ENCODE measurements around the gene NDUFA6.
"Not testable (repeated sequence)": the region's sequence is repeated elsewhere in the genome, so short reads cannot be mapped to it uniquely, and the experiment has no call there.

The NDUFA6 gene

DNA sequence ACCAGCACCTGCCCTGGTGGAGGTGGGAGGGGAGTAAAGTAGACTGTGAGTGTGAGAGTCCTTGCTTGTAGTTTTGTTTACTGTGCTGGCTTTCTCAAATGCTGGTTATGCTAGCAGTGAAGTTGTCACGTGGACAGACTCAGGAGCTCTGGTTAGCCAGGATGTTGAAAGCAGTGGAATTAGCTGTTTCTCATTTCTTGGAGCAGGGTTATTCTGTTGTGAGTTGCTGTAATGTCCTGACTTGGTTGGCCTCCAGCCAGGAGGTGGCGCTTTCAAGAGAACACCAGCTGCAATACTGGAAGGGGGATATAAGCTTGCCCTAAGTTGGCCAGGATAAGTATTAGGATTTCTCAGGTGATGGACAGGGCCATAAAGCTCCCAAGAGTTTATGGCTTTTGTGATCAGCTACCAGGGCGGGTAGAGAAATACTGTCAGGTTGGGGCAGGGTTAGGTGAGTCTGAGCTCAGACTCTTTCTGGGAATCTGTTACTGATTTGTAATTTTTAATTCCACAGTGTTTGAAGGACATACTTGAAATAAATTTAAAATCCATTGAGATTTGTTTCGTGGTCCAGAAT lies 26.4 kb upstream of the NDUFA6 start:
- H3K27ac ChIP-seq (ENCODE audit: low read depth, low read length, poor library complexity, severe bottlenecking) = no peak overlapping the region
- H3K4me3 ChIP-seq (ENCODE audit: low read depth, low read length, poor library complexity, severe bottlenecking) = no peak overlapping the region
- no peaks in the 10 kb centered on the region for H3K27me3 ChIP-seq (ENCODE audit: insufficient read depth, low read length)
- no peaks in the 10 kb centered on the region for H3F3A ChIP-seq (ENCODE audit: insufficient read depth, low read length)
- H2AFZ ChIP-seq (ENCODE audit: low read length) = no peak overlapping the region
- H3K79me2 ChIP-seq (ENCODE audit: insufficient read depth, low read length) = no peaks in the 10 kb centered on the region
- H3K4me2 ChIP-seq (ENCODE audit: low read length) = no peak overlapping the region
- H4K20me1 ChIP-seq (ENCODE audit: insufficient read depth, low read length) = no peaks in the 10 kb centered on the region
- H3K9me2 ChIP-seq (ENCODE audit: low read depth, low read length) = no peaks in the 10 kb centered on the region
- H3K9me3 ChIP-seq (ENCODE audit: low read length) = peaks cover 7% of the 10 kb centered on the region; the same call in 1 of the 2 replicates
- H3K36me3 ChIP-seq (ENCODE audit: insufficient read depth, low read length) = no peaks in the 10 kb centered on the region; the same call in 1 of the 2 replicates
- TF ChIP-seq EZH2 (IDR thresholded peaks at IDR 0.05; ENCODE audit: borderline replicate concordance, low read length) = no peak
- TF ChIP-seq, protein P1, sequence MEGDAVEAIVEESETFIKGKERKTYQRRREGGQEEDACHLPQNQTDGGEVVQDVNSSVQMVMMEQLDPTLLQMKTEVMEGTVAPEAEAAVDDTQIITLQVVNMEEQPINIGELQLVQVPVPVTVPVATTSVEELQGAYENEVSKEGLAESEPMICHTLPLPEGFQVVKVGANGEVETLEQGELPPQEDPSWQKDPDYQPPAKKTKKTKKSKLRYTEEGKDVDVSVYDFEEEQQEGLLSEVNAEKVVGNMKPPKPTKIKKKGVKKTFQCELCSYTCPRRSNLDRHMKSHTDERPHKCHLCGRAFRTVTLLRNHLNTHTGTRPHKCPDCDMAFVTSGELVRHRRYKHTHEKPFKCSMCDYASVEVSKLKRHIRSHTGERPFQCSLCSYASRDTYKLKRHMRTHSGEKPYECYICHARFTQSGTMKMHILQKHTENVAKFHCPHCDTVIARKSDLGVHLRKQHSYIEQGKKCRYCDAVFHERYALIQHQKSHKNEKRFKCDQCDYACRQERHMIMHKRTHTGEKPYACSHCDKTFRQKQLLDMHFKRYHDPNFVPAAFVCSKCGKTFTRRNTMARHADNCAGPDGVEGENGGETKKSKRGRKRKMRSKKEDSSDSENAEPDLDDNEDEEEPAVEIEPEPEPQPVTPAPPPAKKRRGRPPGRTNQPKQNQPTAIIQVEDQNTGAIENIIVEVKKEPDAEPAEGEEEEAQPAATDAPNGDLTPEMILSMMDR (IDR thresholded peaks at IDR 0.05; ENCODE audit: low read length) = peak; percentile 44
- peaks cover 17% of the 10 kb centered on the region for H3K4me1 ChIP-seq (ENCODE audit: insufficient read depth, low read length, severe bottlenecking)
- no peak overlapping the region for H3K9ac ChIP-seq (ENCODE audit: low read length)

DNA sequence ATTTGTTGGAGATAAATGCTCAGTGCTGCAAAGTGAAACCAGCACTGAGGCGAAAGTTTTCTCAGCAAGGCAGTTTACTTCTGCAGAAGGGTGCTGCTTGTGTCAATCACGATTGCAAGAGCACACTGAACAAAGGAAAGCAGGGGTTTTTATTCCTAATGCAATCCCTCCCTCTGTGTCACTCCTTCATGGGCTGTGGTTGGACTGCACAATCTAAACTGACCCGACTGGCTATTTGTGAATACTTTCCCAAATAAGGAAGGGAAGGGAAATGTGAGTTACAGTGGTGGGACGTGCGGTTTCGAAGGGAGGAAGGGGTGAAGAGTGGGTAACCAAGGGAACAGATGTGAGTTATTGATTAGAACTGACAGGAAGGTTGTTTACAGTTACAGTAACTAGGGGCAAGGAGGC lies 24.9 kb upstream of the NDUFA6 start:
- not testable (repeated sequence) for H3K9ac ChIP-seq (ENCODE audit: low read length); H2AFZ ChIP-seq (ENCODE audit: low read length); H3K27me3 ChIP-seq (ENCODE audit: insufficient read depth, low read length)

DNA sequence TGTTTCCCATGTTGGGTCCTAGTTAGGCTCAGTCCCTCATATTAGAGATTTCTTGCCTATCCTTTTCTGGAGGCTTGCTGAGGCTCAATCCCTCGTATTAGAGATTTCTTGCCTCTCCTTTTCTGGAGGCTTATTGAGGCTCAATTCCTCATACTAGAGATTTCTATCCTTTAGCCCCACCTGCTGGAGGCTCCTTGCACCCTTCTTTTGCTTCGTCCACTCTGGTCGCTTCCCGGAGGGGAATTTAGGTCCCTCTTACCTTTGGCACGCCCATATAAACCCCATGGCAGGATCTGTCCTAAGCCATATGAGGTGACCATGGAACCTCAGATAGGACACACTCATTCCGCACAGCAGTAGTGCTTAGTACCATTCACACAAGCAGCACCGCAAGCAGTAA lies 24.1 kb upstream of the NDUFA6 start:
- H3F3A ChIP-seq (ENCODE audit: insufficient read depth, low read length) = no peaks in the 10 kb centered on the region
- peaks cover 2% of the 10 kb centered on the region for H3K4me1 ChIP-seq (ENCODE audit: insufficient read depth, low read length, severe bottlenecking)
- H3K9me2 ChIP-seq (ENCODE audit: low read depth, low read length) = no peaks in the 10 kb centered on the region
- H3K4me3 ChIP-seq (ENCODE audit: low read depth, low read length, poor library complexity, severe bottlenecking) = no peak overlapping the region
- H3K27ac ChIP-seq (ENCODE audit: low read depth, low read length, poor library complexity, severe bottlenecking) = no peak overlapping the region
- no peaks in the 10 kb centered on the region for H3K79me2 ChIP-seq (ENCODE audit: insufficient read depth, low read length)
- no peaks in the 10 kb centered on the region for H3K27me3 ChIP-seq (ENCODE audit: insufficient read depth, low read length)
- no peak overlapping the region for H2AFZ ChIP-seq (ENCODE audit: low read length)
- H3K9ac ChIP-seq (ENCODE audit: low read length) = no peak overlapping the region
- H3K36me3 ChIP-seq (ENCODE audit: insufficient read depth, low read length) = no peaks in the 10 kb centered on the region; the same call in 1 of the 2 replicates
- H3K9me3 ChIP-seq (ENCODE audit: low read length) = peaks cover 7% of the 10 kb centered on the region; the same call in 1 of the 2 replicates
- no peaks in the 10 kb centered on the region for H4K20me1 ChIP-seq (ENCODE audit: insufficient read depth, low read length)
- no peak overlapping the region for H3K4me2 ChIP-seq (ENCODE audit: low read length)
- TF ChIP-seq, protein P1 (IDR thresholded peaks at IDR 0.05; ENCODE audit: low read length) = peak; percentile 30; the same call in 1 of the 2 replicates
- TF ChIP-seq EZH2 (IDR thresholded peaks at IDR 0.05; ENCODE audit: borderline replicate concordance, low read length) = no peak

More for the DNA sequence above, 24.9 kb upstream of the NDUFA6 start:
- not testable (repeated sequence) for H3K4me2 ChIP-seq (ENCODE audit: low read length); H4K20me1 ChIP-seq (ENCODE audit: insufficient read depth, low read length); H3K27ac ChIP-seq (ENCODE audit: low read depth, low read length, poor library complexity, severe bottlenecking); H3K9me3 ChIP-seq (ENCODE audit: low read length); H3K4me3 ChIP-seq (ENCODE audit: low read depth, low read length, poor library complexity, severe bottlenecking); H3K9me2 ChIP-seq (ENCODE audit: low read depth, low read length); H3F3A ChIP-seq (ENCODE audit: insufficient read depth, low read length); H3K4me1 ChIP-seq (ENCODE audit: insufficient read depth, low read length, severe bottlenecking); H3K36me3 ChIP-seq (ENCODE audit: insufficient read depth, low read length); H3K79me2 ChIP-seq (ENCODE audit: insufficient read depth, low read length)

DNA sequence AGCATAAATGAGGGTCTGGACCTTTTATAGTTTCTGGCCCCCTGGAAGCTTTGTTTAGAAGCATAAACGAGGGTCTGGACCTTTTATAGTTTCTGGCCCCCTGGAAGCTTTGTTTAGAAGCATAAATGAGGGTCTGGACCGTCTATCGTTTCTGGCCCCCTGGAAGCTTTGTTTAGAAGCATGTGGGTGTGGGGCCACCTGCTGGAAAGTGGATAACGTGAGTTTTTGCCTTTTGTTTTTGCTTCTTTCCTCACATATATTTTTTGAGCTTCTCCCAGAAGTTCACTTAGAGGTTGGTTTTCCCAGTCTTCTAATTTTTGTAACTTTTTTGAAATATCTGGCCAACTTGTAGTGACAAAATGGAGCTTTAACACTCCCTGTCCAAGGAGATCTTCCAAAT lies 22.2 kb upstream of the NDUFA6 start:
- H3K36me3 ChIP-seq (ENCODE audit: insufficient read depth, low read length); H3K9ac ChIP-seq (ENCODE audit: low read length); H3K4me2 ChIP-seq (ENCODE audit: low read length); H4K20me1 ChIP-seq (ENCODE audit: insufficient read depth, low read length); H3K4me3 ChIP-seq (ENCODE audit: low read depth, low read length, poor library complexity, severe bottlenecking); H3K27ac ChIP-seq (ENCODE audit: low read depth, low read length, poor library complexity, severe bottlenecking); H3K79me2 ChIP-seq (ENCODE audit: insufficient read depth, low read length); H2AFZ ChIP-seq (ENCODE audit: low read length); H3K9me3 ChIP-seq (ENCODE audit: low read length); H3K9me2 ChIP-seq (ENCODE audit: low read depth, low read length); H3K4me1 ChIP-seq (ENCODE audit: insufficient read depth, low read length, severe bottlenecking); H3K27me3 ChIP-seq (ENCODE audit: insufficient read depth, low read length); H3F3A ChIP-seq (ENCODE audit: insufficient read depth, low read length): not testable (repeated sequence)
- TF ChIP-seq, protein P1 (IDR thresholded peaks at IDR 0.05; ENCODE audit: low read length) = peak; percentile 37

Data from OCI-LY1 (cell line).